Activated CD8-positive, alpha-beta memory T cell treated with anti-CD3 and anti-CD28 coated beads, Interleukin-2, amount 10 ng/mL, durations not matched to agents 7 days and 5 days (primary cell): Measurements from ENCODE around the gene EYA2. TPM values are rescaled to one million over a fixed set of nuclear protein-coding genes. Genes with fewer than 3 reads are reported as not detected.

Experiments
- ATAC-seq: fragments of 150-1000 bp; cut with Tn5 transposase; one replicate; pipeline ENCODE4 v1.10.0; 2021; ENCODE audit warnings: moderate library complexity
- CTCF ChIA-PET: fragments of 350-600 bp; sonication (Branson Sonifier 250); formaldehyde crosslinking; loops from one replicate; lab custom pipeline; 2021; ENCODE audit warnings: antibody characterized with exemption; lab: Charles Lee
- DNase-seq: peaks from one replicate; pipeline ENCODE4 v3.0.0-alpha.2; 2020
- H3K27ac Mint-ChIP-seq: one replicate; pipeline ENCODE4 v1.8.0; 2021; ENCODE audit warnings: mild to moderate bottlenecking, mixed read lengths
- H3K27me3 Mint-ChIP-seq: one replicate; pipeline ENCODE4 v1.8.0; 2021; ENCODE audit warnings: mixed read lengths
- H3K36me3 Mint-ChIP-seq: one replicate; pipeline ENCODE4 v1.8.0; 2021; ENCODE audit warnings: mild to moderate bottlenecking, mixed read lengths
- H3K4me1 Mint-ChIP-seq: one replicate; pipeline ENCODE4 v1.8.0; 2021; ENCODE audit warnings: mixed read lengths
- H3K4me3 Mint-ChIP-seq: one replicate; pipeline ENCODE4 v1.8.0; 2021; ENCODE audit warnings: mild to moderate bottlenecking, moderate library complexity, mixed read lengths
- H3K9me3 Mint-ChIP-seq: one replicate; pipeline ENCODE4 v1.8.0; 2022; ENCODE audit warnings: low read depth, mixed read lengths
- total RNA-seq, 2 experiments: library from RNA; stranded (reverse); gene quantifications; one replicate each; pipeline ENCODE4 v1.2.3, GENCODE V29; 2021

The EYA2 gene
- total RNA-seq, 2 experiments from 2014 or later: not detected

GRCh38 chr20:47028487-47028886 is 133.8 kb downstream of the EYA2 start:
- no peak for DNase-seq
- no peaks in the 10 kb centered on the region for H3K36me3 Mint-ChIP-seq
- H3K27me3 Mint-ChIP-seq: peaks cover 30% of the 10 kb centered on the region
- H3K4me3 Mint-ChIP-seq: no peak overlapping the region
- no peak overlapping the region for H3K27ac Mint-ChIP-seq
- no peak for ATAC-seq
- no peaks in the 10 kb centered on the region for H3K4me1 Mint-ChIP-seq
- CTCF ChIA-PET: no interaction called here
- peaks cover 3% of the 10 kb centered on the region for H3K9me3 Mint-ChIP-seq

- Mint-ChIP-seq H3K9me3 (peaks cover 3% of the 10 kb centered on the region), H3K36me3 (no peaks in the 10 kb centered on the region), H3K4me3 (no peak overlapping the region), H3K27ac (no peak overlapping the region), H3K4me1 (no peaks in the 10 kb centered on the region), H3K27me3 (peaks cover 19% of the 10 kb centered on the region)
- ATAC-seq (no peak), DNase-seq (no peak)
- CTCF ChIA-PET: no interaction called here
These were observed 135.2 kb downstream of the EYA2 start for GRCh38 chr20:47029845-47030244.

- CTCF ChIA-PET: no interaction called here
- H3K4me1 Mint-ChIP-seq: no peaks in the 10 kb centered on the region
- ATAC-seq (no peak), DNase-seq (no peak)
- no peak overlapping the region for H3K27ac Mint-ChIP-seq
- no peaks in the 10 kb centered on the region for H3K36me3 Mint-ChIP-seq
- H3K9me3 Mint-ChIP-seq: peaks cover 3% of the 10 kb centered on the region
- no peak overlapping the region for H3K4me3 Mint-ChIP-seq
- peaks cover 17% of the 10 kb centered on the region for H3K27me3 Mint-ChIP-seq
These were observed 135.7 kb downstream of the EYA2 start for GRCh38 chr20:47030271-47030810.

DNA sequence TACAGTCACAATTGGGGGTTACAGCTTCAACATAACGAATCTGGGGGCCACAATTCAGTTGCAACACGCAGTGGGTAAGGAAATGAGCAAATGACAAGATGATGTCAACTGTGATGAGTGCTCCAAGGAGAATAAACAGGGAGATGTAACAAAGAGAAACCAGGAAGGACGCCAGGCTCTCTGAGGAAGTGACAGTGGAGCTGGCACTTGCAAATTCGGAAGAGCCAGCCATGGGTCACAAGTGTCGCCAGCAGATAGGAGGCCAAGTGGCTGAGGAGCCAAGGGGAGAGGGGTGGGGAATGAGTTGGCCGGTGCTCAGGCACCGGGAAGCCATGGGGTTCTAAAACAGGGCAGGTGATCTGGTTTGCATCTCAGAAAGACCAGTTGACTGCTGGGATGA is 136.4 kb downstream of the EYA2 start:
- H3K9me3 Mint-ChIP-seq: peaks cover 3% of the 10 kb centered on the region
- H3K27ac Mint-ChIP-seq: no peak overlapping the region
- no peak overlapping the region for H3K4me3 Mint-ChIP-seq
- no peak for DNase-seq
- peaks cover 13% of the 10 kb centered on the region for H3K27me3 Mint-ChIP-seq
- no peak for ATAC-seq
- no peaks in the 10 kb centered on the region for H3K36me3 Mint-ChIP-seq
- H3K4me1 Mint-ChIP-seq: no peaks in the 10 kb centered on the region
- CTCF ChIA-PET: no interaction called here

DNA sequence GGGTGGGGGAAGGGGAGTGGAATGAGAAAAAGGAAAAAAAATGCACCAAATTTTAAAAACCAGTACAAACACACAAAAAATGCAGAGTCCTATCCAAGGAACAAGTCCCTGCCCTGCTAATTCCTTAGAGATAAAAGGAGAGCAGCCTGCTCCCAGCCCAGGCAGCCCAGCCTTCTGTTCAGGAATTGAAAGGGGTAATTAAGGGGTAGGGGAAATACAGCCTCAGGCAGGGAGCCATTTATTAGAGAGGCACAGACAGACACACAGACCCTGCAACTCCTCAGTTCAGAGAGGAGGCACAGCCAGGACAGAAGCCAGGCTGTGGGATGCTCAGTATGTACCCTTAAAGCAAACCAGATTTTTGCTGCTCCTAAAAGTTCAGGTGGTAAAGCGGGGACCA is 137.2 kb downstream of the EYA2 start:
- Mint-ChIP-seq H3K4me1 (no peaks in the 10 kb centered on the region), H3K27me3 (peaks cover 11% of the 10 kb centered on the region), H3K4me3 (no peak overlapping the region), H3K27ac (no peak overlapping the region), H3K9me3 (peaks cover 3% of the 10 kb centered on the region), H3K36me3 (no peaks in the 10 kb centered on the region)
- DNase-seq (no peak), ATAC-seq (no peak)
- CTCF ChIA-PET: no interaction called here

DNA sequence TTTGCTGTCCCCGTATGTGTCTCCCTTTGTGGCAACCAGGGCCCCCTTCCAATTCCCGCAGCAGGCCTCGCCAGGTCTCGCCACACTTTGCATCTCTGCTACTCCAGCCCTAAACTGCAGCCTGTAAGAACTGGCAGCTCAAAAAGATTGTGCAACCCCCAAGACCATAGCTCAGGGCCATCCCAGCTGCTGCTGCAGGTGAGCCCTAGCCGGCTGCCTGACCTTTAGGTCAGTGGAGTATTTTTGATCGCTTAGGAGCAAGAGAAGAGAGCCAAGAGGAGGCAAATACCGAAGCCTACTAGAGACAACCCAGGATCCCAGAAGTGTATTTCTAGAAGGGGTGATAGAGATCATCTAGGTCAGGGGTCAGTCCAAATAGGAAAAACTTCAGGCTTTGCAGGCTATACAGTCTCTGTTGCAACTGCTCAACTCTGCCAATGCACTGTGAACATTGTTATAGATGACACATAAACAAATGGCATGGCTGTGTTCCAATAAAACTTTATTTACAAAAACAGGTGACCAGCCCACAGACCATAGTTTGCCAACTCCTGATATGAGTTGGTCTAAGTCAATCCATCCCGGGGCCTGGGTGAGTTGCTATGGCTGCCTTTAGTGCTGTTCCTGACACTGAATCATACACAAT is 138.4 kb downstream of the EYA2 start:
- Mint-ChIP-seq H3K27ac (no peak overlapping the region), H3K4me3 (no peak overlapping the region), H3K4me1 (no peaks in the 10 kb centered on the region), H3K27me3 (peaks cover 6% of the 10 kb centered on the region), H3K9me3 (peaks cover 3% of the 10 kb centered on the region), H3K36me3 (no peaks in the 10 kb centered on the region)
- CTCF ChIA-PET: no interaction called here
- ATAC-seq (no peak), DNase-seq (no peak)

DNA sequence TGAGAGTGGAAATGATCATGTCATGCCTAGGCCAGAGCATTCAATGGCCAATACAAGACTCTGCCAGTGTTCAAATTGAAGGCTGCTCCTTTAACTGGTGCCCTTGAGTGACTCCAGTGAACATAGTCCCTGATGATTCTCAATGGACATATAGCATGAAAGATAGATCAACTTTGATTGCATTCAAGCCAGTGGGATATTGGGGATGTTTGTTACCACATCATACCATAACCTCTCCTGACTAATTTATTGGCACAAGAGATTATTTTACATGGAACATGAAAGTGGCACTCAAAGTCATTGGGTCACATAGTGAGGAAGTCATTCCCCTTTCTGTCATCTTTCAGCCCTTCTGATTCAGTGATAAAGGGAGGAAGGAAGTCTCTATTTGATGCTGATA is 139.0 kb downstream of the EYA2 start:
- no peaks in the 10 kb centered on the region for H3K36me3 Mint-ChIP-seq

DNA sequence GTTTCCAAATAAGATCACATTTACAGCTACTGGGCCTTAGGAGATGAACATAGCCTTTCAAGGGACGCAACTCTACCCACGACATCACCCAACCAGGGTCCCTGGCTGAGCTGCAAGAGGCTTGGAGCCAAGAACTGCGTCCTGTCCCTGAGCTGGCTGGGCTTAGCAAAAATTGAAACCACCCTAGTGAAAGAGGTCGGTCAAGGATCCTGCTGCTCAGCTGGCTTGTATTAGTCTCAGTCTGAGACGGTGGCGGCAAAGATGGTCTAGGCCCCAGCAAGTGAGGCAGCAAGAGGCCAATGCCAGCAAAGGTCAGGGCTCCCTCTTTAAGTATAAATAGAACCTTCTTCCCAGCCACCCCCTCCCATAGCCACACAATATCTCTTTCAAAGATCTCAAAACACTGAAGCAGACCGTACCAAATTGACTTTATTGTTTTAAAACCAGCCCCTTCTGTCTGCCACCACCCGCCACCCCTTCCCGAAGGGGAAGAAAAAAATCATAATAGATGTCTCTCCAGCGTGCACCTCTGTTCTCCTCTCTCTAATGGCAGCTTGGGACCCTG is 140.5 kb downstream of the EYA2 start:
- no peak for ATAC-seq

More for the DNA sequence above, 139.0 kb downstream of the EYA2 start:
- Mint-ChIP-seq H3K9me3 (peaks cover 3% of the 10 kb centered on the region), H3K27ac (no peak overlapping the region), H3K4me1 (no peaks in the 10 kb centered on the region), H3K27me3 (peaks cover 6% of the 10 kb centered on the region), H3K4me3 (no peak overlapping the region)
- DNase-seq (no peak), ATAC-seq (no peak)
- CTCF ChIA-PET: no interaction called here

DNA sequence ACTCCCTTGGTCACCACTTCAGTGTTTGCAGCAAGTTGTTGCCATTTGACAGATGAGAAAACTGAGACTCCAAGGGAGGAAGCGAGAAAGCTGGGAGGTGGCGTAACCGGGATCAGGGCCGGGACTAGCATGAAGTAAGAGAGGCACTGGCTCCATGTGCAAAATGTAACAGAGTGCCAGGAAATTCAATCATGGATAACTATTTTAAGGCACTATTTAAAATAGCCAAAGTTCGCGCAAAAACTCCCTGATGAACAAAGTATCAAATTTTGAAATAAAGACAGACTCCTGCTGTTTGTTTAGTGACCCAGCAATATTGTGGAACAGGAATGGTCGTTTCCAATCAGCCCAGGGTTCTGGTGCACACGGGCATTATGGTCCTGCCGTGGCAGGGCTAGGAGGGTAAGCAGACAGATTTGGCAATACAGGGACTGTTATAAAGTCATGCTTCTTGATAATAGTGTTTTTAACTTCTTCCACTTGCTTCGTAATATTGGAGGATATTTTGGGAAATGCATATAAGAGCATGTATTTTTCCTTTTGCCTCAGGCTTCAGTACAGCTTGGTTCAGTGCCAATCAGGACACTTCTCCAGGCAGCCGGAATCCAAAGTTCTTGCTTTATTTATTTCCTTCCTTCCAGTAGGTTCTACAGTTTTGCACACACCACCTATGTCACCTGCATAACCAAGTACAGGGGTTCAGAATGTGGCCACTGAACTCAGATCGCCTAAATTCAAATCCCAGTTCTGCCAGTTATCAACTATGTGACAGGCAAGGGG is 141.6 kb downstream of the EYA2 start:
- H3K27me3 Mint-ChIP-seq: peaks cover 5% of the 10 kb centered on the region
- no peak for DNase-seq
- H3K9me3 Mint-ChIP-seq: no peaks in the 10 kb centered on the region
- H3K36me3 Mint-ChIP-seq: no peaks in the 10 kb centered on the region
- CTCF ChIA-PET: no interaction called here
- no peak overlapping the region for H3K4me3 Mint-ChIP-seq
- ATAC-seq: no peak
- H3K27ac Mint-ChIP-seq: no peak overlapping the region
- no peaks in the 10 kb centered on the region for H3K4me1 Mint-ChIP-seq

More for the DNA sequence above, 140.5 kb downstream of the EYA2 start:
- H3K4me3 Mint-ChIP-seq: no peak overlapping the region
- DNase-seq: no peak
- H3K9me3 Mint-ChIP-seq: no peaks in the 10 kb centered on the region
- no peak overlapping the region for H3K27ac Mint-ChIP-seq
- H3K36me3 Mint-ChIP-seq: no peaks in the 10 kb centered on the region
- no peaks in the 10 kb centered on the region for H3K4me1 Mint-ChIP-seq
- CTCF ChIA-PET: no interaction called here
- peaks cover 6% of the 10 kb centered on the region for H3K27me3 Mint-ChIP-seq

DNA sequence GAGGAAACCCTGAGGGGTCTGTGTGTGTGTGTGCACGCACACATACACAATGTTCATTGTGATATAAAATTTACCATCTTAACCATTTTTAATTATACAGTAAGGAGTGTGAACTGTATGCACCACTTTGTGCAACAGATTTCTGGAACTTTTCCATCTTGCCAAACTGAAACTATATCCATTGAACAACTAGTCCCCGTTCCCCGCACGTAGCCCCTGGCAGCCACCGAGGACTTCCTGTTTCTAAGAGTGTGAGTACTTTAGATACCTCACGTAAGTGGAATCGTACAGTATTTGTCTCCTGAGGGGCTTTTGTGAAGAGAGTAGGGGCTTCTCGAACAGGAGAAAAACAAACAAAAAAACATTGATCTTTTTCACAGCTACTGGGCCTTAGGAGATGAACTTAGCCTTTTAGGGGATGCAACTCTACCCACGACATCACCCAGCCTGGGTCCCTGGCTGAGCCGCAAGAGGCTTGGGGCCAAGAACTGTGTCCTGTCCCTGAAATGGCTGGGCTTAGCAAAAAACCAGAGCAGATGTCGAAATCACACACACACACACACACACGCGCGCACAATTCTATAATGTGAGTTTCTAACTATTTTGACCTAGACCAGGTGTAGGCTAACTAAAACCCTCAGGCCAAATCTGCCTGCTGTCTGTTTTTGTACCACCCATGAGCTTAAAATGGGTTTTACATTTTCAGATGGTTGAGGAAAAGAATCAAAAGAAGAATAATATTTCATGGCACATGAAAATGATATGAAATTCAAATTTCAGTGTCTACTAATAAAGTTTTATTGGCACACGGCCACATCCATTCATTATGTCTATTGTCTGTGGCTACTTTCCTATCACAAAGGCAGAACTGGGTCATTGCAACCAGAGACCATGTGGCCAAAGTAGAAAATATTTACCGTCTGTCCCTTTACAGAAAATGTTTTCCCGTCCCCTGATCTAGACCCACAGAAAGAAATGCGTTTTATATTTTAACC is 144.2 kb downstream of the EYA2 start:
- no peaks in the 10 kb centered on the region for H3K36me3 Mint-ChIP-seq
- H3K27me3 Mint-ChIP-seq: peaks cover 2% of the 10 kb centered on the region
- H3K9me3 Mint-ChIP-seq: no peaks in the 10 kb centered on the region
- DNase-seq (no peak), ATAC-seq (no peak)
- no peak overlapping the region for H3K4me3 Mint-ChIP-seq
- CTCF ChIA-PET: no interaction called here
- no peak overlapping the region for H3K27ac Mint-ChIP-seq
- H3K4me1 Mint-ChIP-seq: no peaks in the 10 kb centered on the region

GRCh38 chr20:47040506-47041125 is 146.0 kb downstream of the EYA2 start:
- ATAC-seq: no peak
- DNase-seq: no peak
- CTCF ChIA-PET: interaction anchor here (1.5 kb wide), 1 partner anchor 623 kb away, joined by 3 read pairs; no protein-coding TSS in a partner anchor
- no peaks in the 10 kb centered on the region for H3K36me3 Mint-ChIP-seq
- H3K27me3 Mint-ChIP-seq: peaks cover 2% of the 10 kb centered on the region
- no peaks in the 10 kb centered on the region for H3K4me1 Mint-ChIP-seq
- no peaks in the 10 kb centered on the region for H3K9me3 Mint-ChIP-seq
- H3K4me3 Mint-ChIP-seq: no peak overlapping the region
- no peak overlapping the region for H3K27ac Mint-ChIP-seq

GRCh38 chr20:47041396-47041899 is 146.8 kb downstream of the EYA2 start:
- DNase-seq (no peak), ATAC-seq (no peak)
- H3K27me3 Mint-ChIP-seq: peaks cover 2% of the 10 kb centered on the region
- CTCF ChIA-PET: interaction anchor here (1.5 kb wide), 1 partner anchor 622 kb away, joined by 3 read pairs; no protein-coding TSS in a partner anchor
- H3K9me3 Mint-ChIP-seq: no peaks in the 10 kb centered on the region
- H3K4me3 Mint-ChIP-seq: no peak overlapping the region
- no peaks in the 10 kb centered on the region for H3K36me3 Mint-ChIP-seq
- H3K27ac Mint-ChIP-seq: no peak overlapping the region
- H3K4me1 Mint-ChIP-seq: no peaks in the 10 kb centered on the region
